Activated T-helper 9 cell treated with anti-CD3 and anti-CD28 coated beads, Interleukin-2, amount 50 U/mL, for 16 hours (primary cell): ENCODE results near the gene COL4A6.

ENCODE experiments used
- DNase-seq: peaks from one replicate; pipeline ENCODE4 v3.0.0-alpha.2; 2020; ENCODE audit warnings: low read depth

Gene COL4A6

DNA sequence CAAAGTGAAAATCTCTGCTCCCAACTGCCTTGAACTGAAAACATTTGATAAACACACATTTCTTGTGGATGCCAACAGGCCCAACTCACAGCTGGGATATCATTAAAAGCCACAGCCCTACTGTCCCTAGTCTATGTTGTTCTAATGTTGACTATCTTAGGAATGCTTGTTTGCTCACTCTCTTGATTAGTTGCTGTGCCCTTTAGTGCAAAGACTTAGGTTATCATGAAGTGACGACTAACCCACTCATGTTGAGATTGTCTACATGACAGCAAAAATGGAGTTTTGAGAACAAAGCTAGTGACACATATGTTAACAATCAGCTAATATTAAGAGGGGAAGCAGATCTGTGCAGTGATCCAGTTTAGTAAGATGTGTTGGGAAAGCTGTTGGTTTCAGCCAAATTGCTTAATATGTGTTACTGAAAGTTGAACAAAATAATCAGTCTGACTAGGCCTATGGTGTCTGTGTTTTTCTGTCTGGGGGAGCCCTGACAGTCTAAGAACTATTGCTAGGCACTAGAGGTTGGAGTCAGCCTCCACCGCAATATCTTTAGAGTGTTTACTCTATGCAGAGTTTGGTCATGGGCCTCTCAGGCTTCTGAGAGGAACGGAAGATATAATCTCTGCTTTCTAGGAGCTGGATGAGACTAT lies 221.2 kb downstream of the COL4A6 start:
- no peak for DNase-seq

DNA sequence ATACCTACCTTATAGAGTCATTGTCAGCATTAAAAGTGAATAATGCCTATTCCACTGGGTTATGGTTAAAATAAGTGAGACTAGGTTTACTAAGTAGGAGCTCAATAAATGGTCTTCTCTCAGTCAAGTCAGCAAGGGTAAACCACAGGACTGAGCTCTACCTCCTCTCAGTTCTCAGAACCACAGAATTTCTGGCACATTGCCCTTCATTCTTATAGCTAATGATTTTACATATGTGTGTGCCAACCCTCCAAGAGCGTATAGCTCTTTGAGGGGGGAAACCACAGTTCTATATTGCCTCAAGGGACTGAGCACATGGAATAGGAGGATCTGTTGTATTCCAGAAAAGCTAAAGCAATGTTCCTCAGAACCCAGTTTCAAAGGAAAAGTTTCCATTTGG lies 221.8 kb downstream of the COL4A6 start:
- no peak for DNase-seq

DNA sequence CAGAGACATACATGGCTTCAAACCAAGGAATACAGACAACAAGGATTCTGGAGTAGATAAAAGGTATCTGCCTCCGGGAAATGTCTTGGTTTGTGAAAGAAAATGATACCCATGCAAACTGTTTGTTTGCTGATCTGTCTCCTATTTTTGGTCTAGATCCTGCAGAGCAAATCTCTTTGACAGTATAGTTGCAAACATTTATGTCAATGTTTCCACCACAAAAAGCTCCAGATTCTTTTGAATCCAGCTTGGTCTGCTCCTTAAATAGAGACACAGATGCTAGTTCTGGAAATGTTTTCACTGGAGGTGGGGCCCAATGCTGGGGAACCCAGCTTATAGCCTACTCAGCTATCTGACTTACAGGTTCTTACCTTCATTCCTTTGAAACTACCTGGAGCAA lies 226.9 kb downstream of the COL4A6 start:
- no peak for DNase-seq

DNA sequence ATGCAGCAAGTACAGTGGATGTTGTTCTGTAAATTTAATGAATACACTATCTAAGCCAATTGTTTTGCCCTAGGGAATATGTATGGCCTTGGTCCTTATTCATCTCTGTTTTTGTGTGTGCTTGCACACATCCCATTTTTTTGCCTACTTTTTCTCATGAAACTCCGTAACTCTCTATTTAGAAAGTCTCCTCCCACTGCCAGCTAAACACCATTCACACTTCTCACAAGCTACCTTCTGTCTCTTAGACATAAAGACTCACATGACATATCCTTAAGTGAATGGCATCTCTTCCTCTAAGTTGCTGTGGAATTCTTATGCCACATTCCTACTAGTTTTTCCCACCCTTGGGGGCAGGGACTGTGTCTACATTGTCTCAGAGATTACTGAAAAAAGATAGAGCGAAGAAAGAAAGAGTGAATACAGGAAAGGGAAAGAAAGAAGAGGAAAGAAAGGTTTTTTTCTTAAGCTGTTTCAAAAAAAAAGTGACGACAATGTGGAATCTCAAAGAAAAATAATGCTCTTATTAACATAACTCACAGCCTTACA lies 229.1 kb downstream of the COL4A6 start:
- DNase-seq: no peak

DNA sequence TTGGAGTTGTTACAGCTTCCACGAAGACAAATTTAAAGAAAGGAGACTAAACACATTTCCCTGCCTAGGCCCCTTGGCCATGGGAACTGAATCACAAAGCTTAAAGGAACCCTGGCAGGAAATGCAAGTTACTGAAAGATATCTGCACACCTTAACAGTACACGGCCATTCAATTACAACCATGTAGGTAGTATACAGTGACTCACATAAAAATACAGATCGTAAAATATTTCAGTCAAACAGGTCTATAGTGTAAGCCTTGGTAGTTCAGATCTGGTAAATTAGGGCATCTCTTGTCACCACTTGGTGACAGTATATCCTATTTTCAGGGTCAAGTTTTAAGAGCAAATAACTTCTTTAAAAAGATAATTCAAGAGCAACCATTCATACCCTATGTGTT lies 234.7 kb downstream of the COL4A6 start:
- DNase-seq: no peak

DNA sequence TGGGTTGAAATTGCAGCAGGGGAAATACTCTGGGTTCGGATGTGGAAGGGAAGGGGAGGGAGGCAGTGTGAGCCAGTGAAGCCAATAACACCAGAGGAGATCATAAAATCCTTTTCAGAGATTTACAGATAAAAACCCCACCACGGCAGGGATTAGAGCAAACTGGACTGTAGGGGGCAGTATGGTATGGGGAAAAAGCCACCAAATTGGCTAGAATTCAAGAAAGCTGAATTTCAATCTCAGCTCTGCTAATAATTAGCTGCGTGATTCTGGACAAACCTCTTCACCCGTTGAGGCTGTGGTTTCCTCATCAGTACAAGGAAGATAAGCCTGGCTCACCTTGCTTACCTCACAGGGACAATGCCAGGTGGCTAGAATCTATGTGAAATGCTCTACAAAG lies 238.5 kb downstream of the COL4A6 start:
- DNase-seq: no peak

DNA sequence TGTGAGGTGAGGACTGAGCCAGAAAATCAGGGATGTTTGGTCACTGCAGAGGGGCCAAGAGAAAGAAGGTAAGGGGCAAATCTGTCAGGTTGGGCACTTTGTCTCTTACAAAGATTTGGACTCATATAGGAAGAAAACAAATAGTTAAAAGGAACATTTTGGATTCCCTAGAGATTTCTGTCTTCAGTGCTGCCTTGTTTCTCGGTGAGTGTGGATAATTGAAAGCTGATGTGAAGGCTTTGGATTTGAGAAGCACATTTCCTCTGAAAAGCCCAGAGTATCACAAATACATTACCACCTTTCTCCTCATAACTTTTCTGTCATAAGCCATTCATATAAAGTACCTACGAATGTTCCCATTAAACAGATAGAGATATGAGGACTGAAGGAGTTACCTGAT lies 239.2 kb downstream of the COL4A6 start:
- DNase-seq: no peak

DNA sequence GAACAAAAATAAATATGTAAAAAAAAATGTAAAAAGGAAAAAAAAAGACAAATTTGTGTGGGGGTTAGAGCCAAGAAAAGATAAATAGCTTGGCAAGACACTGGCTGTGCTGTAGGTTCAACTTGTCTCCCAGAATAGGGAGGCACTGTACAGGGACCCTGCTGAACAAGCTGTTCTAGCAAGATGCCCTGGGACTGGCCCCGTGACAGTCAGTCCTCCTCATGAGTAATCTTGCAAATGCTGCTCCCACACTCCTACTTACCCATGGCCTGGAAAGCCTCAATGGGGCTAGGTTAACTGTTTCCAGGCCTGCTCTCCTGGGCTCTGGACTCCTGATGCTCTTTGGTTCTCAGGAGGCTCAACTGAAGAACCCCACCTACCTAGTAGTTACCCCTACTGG lies 239.8 kb downstream of the COL4A6 start:
- no peak for DNase-seq

DNA sequence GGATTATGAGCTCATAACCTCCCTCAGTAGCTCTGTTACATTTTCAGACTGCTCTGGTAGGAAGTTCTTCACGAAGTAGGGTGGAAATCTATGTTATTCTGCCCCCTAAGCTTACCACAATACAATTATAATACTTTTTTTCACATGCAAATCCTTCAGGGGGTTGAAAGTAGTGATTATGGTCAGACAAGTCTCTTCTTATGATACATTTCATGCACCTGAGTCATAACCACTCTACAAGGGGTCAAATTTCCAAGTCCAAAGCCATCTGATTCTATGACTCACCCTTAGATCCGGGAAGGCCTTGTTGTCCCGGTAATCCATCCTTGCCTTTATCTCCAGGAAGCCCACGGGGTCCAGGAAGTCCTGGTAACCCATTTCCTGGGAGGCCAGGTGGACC lies 251.4 kb downstream of the COL4A6 start:
- DNase-seq: no peak

DNA sequence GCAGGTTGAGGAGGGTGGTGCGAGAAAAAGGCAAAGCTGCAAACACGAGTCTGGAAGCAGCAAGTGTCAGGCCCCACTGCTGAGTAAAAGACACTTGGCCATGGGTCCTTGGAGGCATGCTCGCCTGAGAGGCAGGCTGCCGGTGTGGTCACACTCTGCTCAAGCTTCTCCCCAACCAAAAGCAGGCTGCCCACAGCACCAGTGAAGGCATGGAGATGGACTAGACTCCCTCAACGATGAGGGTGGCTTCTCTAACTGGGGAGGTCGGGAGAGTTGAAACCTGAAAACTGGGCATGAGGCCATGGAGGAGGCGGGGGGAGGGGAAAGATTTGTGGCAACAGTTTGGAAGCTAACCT lies 260.1 kb downstream of the COL4A6 start:
- DNase-seq: no peak

DNA sequence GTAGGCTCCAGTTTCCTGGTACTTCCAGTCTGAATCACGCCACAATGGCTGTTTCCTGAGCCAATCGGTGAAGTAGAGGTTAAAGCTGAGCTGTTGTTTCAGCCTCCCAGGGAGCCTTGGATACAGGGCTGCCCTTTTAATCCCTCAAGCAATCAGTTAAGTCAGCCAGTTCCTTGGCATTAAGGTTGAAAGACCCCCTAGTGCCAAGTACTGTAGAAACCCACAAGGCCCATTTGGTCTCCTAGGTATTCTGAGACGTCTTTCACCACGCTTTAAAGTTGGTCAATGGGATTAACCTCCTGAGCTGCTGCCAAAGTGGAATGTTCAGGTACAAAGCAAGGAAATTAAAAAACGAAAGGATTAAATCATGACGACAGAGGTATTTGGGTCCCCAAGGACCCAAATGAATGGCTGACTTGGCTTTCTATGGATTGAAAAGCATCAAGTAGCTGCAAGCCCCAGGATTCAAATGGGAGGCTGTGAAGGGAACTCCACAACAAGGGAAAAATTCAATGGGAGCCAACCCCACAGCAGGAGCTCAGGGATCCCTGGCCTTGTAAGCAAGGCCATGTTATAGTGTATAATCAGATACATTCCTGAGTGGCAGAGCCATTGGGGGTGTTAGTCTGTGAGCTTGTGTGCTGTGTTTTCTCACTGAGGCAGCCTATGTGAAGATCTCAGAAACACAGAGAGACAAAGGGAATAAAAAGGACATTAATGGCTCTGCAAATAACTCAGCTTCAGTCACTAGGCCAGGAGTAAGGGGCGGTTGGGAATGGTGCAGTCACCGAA lies 260.7 kb downstream of the COL4A6 start:
- no peak for DNase-seq

DNA sequence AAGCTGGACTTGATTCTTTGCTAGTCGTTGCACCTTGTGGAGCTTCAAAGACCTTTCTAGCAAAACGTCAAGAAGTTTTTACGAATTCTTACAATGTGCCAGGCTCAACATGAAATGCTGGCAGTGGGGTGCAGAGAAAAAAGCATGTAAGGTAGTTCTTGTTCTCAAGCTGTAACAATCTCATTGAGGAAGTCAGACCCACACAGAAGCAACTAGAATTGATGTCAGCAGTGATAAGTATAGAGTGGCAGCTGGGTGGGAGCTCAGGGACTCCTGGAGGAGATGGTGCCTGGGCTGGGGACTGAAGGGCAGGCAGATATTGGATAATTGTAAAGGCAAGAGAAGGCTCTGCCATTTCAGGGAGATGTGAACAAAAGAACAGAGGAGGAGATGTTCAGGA lies 264.3 kb downstream of the COL4A6 start:
- DNase-seq: no peak

DNA sequence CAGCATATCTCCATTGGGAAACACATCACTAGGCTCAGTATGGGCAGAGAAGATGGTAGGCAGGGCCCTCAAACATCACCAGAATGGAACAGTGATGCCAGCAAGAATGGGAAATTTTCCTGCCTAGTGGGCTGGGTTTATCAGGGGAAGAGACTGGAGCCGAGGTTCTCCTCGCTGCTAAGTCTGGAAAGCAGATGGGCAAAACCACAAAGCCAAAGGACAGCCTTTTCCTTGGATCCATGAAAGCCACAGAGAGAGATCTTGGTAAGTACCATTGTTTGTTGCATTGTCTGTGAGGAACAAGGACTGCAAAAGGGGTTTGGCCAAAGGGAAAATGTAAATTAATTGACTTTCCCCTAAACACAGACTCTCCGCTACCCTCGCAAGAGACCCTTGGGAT lies 266.6 kb downstream of the COL4A6 start:
- no peak for DNase-seq

DNA sequence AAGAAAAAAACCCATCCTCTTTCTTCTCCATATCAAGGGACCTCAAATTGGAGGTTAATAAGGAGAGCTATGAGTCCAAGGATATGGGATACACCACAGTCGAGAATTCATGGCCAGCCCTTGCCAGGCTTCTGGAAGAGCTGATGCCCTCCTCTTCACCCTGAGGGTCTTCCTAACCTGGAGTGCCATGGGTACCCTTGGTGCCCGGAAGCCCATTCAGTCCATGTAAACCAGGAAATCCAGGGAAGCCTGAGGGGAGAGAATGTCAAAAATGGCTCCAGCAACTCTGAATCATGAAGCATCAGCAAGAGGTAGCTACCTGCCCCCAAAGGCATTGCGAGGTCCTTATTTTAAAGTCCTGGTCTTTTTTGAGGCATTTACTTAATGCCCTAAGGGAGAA lies 268.5 kb downstream of the COL4A6 start:
- no peak for DNase-seq

DNA sequence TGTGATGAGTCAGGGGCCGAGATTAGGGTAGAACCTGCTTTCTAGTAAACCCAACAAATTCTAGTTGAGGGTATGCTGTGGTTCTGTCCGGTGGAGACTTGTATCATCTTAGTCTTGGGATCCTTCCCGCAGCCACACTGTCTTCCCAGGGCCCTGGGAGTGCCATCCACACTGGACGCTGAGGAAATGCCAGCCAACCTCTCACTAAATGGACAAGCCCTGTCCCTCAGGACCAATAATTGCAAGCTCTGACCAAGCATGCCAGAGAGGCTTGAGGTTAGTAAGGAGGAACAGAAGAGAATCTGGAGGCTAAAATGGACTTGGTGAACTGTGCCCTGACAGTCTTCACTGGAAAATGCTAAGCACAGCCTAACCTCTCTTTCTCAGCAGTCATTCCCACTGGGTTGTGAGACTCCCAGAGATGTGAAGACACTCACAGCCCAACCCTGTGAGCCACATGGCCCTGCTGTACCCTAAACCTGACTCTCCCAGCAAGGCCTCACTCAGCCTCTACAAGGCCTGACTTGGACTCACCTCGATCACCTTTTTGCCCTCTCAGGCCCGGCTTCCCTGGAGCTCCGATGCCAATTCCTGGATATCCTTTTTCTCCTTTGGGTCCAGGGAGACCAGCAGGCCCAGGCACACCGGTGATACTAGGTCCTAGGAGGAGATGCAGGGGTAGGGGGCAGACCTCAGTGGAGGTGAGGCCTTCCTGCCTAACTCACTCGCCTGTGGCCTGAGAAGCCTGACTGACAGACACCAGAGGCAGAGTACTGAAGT lies 269.1 kb downstream of the COL4A6 start:
- DNase-seq: no peak

DNA sequence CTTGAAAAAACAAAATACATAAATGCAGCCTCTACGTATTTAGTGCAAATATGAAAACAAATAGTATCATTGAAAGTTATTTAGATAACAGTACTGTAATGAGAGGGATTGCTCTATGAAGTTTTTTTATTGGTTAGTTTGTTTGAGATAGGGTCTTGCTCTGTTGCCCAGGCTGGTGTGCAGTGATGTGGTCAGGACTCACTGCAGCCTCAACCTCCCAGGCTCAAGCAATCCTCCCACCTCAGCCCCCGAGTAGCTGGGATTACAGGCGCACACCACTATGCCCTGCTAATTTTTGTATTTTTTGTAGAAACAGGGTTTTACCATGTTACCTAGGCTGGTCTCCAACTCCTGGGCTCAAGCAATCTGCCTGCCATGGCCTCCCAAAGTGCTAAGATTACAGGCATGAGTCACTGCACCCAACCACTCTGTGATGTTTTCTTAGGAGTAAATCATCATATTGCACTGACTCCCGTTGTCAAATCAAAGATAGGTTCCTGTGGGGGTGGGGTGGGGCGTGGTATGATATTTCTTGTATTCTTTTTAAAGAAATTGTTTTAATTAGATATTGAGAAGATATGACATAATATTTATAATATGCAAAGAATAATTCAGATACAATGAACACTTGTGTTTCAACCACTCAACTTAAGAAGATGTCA lies 270.9 kb downstream of the COL4A6 start:
- DNase-seq: no peak

DNA sequence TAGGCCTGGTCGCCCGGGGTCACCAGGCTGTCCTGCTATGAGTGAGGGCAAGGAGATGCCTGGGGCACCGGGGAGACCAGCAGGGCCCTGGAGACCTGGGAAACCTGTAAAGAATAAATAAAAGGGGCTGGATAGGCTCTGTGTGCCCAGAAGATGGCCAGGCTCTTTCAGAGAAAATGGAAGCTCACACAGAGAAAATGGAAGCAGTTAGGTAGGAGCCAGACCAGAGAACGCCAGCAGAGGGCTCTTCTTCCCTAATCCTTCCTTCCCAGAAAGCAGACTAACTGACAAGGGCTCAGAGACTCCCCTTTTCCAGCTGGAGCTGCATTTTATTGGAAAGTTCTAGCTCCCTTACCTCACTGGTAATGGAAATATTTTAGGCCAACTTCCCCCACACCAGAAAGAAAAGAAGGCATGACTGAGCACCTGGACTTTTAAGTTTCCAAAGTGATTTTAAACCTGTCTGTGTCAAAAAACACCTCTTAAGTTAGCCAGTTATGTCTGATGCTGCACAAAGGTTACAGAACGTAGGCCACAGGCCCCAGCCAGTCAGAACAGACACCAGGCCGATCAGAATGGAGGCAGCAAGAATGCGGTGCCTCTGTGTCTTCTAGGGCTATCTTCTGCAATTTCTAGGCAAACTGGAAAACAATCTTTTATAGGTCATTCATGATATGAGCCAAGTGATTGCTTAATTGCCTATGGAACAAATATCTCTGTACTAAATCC lies 272.7 kb downstream of the COL4A6 start:
- no peak for DNase-seq

DNA sequence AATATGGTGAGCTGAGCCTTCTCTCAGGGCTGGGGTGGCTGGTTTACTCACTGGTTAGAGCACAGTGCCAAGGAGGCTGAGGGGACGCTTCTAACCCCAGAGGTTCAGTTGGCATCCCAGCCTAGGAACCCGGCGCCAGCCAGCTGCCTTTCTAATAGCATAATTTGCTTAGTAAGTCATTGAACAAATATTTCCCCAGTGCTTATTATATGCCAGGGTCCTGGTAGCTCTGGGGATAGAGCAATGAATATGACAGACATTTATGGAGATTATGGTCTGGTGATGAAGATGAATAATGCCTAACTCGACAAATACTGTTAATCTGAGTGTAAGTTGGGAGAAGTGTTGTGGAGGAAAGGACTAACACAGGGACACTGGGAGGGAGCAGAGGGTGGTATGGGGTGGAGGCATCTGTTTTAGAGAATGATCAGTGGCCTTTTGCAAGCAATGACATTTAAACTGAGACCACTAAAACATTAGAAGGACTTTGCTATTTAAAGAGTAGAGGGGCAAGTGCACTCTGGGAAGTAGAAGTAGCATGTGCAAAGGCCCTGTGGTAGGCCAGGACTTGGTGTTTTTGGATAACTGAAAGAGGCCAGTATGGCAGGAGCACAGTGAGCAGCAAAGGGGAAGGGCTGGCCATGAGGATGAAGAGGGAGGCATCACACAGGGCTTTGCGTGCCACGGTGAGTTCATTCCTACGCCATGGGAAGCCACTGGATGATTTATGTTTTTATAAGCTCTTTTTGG lies 274.7 kb downstream of the COL4A6 start:
- no peak for DNase-seq

DNA sequence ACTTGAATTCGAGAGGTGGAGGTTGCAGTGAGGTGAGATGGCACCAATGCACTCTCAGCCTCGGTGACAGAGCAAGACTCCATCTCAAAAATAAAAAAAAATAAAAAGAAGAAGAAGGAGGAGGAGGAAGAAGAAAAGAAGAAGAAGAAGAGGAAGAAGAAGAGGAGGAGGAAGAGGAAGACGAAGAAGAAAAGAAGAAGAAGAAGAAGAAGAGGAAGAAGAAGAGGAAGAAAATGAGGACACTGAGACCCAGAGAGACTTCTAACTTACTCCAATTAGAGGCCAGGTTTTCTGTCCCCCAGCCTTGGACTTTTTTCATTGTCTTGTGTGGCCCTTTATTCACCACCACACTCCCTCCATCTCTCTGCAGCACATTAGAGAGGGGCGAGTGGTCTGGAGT lies 276.0 kb downstream of the COL4A6 start:
- no peak for DNase-seq

DNA sequence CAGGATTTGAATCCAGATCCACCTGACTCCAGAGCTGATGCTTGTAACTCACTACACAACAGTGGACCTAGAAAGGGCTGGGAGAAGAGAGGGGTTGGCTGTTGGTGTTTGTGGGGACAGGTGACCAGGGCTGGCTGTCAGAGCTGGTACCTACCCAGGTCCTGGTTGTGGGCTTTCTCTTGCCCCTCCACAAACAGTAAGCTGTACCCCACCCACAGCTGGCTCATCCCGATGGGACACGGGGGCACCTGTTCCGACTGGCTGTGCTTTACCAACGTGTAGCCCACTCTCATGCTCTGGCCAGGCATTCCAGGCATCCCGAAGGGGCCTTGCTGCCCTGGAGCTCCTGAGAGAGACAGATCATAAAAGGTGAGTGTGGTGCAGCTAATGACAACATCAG lies 277.9 kb downstream of the COL4A6 start:
- DNase-seq: no peak
